Transverse colon (tissue), 4 donors: Measurements from ENCODE around the gene MST1R. TPM values are rescaled to one million over a fixed set of nuclear protein-coding genes. Genes with fewer than 3 reads are reported as not detected.
"Not testable (repeated sequence)": the region's sequence is repeated elsewhere in the genome, so short reads cannot be mapped to it uniquely, and the experiment has no call there.

ENCODE experiments used
- DNase-seq: peaks from one replicate; pipeline ENCODE4 v3.0.0-alpha.2; 2019
- H3K27ac ChIP-seq, 4 donors: fragments of 200-600 bp; sonication (generic); 2 replicates each; pipeline ENCODE4 v1.5.1; 2016 to 2018; ENCODE audit warnings: inconsistent platforms in 4 of 4
- H3K27me3 ChIP-seq: fragments of 200-600 bp; sonication (generic); 2 replicates; pipeline ENCODE4 v1.5.1; 2017; ENCODE audit warnings: inconsistent platforms
- H3K36me3 ChIP-seq, 4 donors: fragments of 200-600 bp; sonication (generic); 2 replicates each; pipeline ENCODE4 v1.5.1; 2017 to 2019; ENCODE audit warnings: inconsistent platforms in 4 of 4
- H3K4me1 ChIP-seq, 4 donors: fragments of 200-600 bp; sonication (generic); 2 replicates each; pipeline ENCODE4 v1.5.1; 2017 to 2020; ENCODE audit warnings: inconsistent platforms in 4 of 4
- H3K4me3 ChIP-seq, 4 donors: fragments of 200-600 bp; sonication (generic); 1 replicate in 1 of 4; 2 replicates in 3 of 4; pipeline versions ENCODE4 v1.5.1 to v1.6.1; 2017 to 2019; ENCODE audit warnings: inconsistent platforms in 4 of 4
- H3K9me3 ChIP-seq, 2 donors: fragments of 200-600 bp; sonication (generic); 2 replicates each; pipeline ENCODE4 v1.5.1; 2017 to 2019; ENCODE audit warnings: inconsistent platforms in 2 of 2
- EP300 ChIP-seq: sonication (generic); formaldehyde crosslinking; IDR thresholded peaks from one replicate; pipeline ENCODE4 v1.6.1; 2017; ENCODE audit warnings: antibody characterized with exemption, low read depth
- POLR2A ChIP-seq: fragments of 450-650 bp; IDR thresholded peaks from one replicate; pipeline ENCODE4 v1.6.1; 2016; ENCODE audit warnings: antibody characterized with exemption, mild to moderate bottlenecking, moderate library complexity
- POLR2AphosphoS5 ChIP-seq, 3 donors: sonication (generic); formaldehyde crosslinking; IDR thresholded peaks; one replicate each; pipeline ENCODE4 v1.6.1; 2016; ENCODE audit warnings: antibody characterized with exemption in 3 of 3
- WGBS, 2 donors: methylation state at CpG; one replicate each; pipeline ENCODE4 v1.1.5; 2018; ENCODE audit warnings: low coverage in 1 of 2; 5-methylcytosine and 5-hydroxymethylcytosine counted together
- in situ Hi-C, 4 donors: fragments of 200-750 bp; cut with MboI; loops; one replicate each; pipeline versions ENCODE4 v1.15.0 to v1.15.1; 2017; ENCODE audit warnings: low sequenced_read_pairs in 3 of 4, low pct_ligation_motif_present in 1 of 4, low pct_unique_long_range_greater_than_20kb in 1 of 4
- intact Hi-C: fragments of 100-400 bp; cut with DNase I; formaldehyde crosslinking; loops from one replicate; pipeline ENCODE4 v1.15.1; 2023; ENCODE audit warnings: low total_unique reads
- total RNA-seq, 4 donors: library from RNA; depleted of rRNA; stranded (reverse); fragments of >200 nt; gene quantifications; one replicate each; pipeline ENCODE4 v1.1.0, GENCODE V29; 2016
- TF ChIP-seq, protein P1 (sequence below), 5 experiments: fragments of 200-600 bp in 3 of 5; fragments of 450-650 bp in 2 of 5; sonication (generic) in 3 of 5; IDR thresholded peaks; 1 replicate in 2 of 5; 2 replicates in 3 of 5; pipeline ENCODE4 v1.5.1; 2016 to 2017; ENCODE audit warnings: antibody characterized with exemption in 5 of 5, inconsistent platforms in 3 of 5, mild to moderate bottlenecking in 2 of 5, moderate library complexity in 1 of 5

MST1R gene
- total RNA-seq, 4 donors from 2014 or later, result 92.8 to 323 (median 138) TPM

DNA sequence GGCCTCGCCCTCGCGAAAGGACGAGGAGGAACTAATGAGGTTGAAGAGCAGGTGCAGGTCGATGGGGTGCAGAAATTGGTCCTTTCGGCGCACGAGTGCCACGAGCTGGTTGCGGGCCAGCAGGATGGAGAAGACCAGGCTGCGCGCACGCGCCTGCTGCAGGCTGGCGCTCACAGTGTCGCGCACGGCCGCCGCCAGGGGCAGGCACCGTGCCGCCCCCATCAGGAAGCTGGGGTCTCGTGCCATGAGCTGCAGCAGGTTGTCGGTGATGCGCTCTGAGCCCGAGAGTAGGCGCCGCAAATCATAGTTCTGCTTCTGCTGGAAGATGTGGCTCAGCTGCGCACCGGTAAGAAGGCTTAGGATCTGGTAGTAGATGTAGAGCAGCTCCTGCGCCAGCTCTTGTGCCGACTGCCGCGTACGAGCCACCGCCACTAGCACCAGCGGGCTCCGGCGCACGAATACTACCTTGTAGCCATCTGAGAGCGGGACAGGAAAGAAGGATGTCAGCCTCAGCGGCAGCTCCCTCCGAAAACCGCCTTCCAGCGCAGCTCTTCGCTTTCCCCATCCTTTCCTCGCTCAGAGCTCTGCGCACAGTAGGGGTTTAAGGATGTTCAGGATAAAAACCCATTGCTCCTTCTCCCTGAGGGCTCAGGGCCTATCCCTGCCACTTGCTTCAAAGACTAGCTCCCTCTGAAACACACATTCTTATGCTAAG, 6.9 kb upstream of the MST1R start:
- Histone ChIP-seq H3K27ac (no peak overlapping the region), H3K4me1 (peaks cover 8 to 18% (median 13%) of the 10 kb centered on the region in 4 donors), H3K27me3 (no peaks in the 10 kb centered on the region), H3K4me3 (no peak overlapping the region), H3K9me3 (no peaks in the 10 kb centered on the region), H3K36me3 (peaks cover 0 to 10% (median 0%) of the 10 kb centered on the region in 4 donors)
- TF ChIP-seq, protein P1, sequence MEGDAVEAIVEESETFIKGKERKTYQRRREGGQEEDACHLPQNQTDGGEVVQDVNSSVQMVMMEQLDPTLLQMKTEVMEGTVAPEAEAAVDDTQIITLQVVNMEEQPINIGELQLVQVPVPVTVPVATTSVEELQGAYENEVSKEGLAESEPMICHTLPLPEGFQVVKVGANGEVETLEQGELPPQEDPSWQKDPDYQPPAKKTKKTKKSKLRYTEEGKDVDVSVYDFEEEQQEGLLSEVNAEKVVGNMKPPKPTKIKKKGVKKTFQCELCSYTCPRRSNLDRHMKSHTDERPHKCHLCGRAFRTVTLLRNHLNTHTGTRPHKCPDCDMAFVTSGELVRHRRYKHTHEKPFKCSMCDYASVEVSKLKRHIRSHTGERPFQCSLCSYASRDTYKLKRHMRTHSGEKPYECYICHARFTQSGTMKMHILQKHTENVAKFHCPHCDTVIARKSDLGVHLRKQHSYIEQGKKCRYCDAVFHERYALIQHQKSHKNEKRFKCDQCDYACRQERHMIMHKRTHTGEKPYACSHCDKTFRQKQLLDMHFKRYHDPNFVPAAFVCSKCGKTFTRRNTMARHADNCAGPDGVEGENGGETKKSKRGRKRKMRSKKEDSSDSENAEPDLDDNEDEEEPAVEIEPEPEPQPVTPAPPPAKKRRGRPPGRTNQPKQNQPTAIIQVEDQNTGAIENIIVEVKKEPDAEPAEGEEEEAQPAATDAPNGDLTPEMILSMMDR (IDR thresholded peaks at IDR 0.05), result no peak
- TF ChIP-seq POLR2A, result no peak
- no peak for TF ChIP-seq EP300
- no peak for TF ChIP-seq POLR2AphosphoS5 (IDR thresholded peaks at IDR 0.05)
- 84 to 91% methylated on average over 16 to 38 of the region's 48 CpGs for WGBS, 2 donors
- in situ Hi-C loops, result no loop called here
- intact Hi-C loops, result no loop called here
- DNase-seq, result no peak

DNA sequence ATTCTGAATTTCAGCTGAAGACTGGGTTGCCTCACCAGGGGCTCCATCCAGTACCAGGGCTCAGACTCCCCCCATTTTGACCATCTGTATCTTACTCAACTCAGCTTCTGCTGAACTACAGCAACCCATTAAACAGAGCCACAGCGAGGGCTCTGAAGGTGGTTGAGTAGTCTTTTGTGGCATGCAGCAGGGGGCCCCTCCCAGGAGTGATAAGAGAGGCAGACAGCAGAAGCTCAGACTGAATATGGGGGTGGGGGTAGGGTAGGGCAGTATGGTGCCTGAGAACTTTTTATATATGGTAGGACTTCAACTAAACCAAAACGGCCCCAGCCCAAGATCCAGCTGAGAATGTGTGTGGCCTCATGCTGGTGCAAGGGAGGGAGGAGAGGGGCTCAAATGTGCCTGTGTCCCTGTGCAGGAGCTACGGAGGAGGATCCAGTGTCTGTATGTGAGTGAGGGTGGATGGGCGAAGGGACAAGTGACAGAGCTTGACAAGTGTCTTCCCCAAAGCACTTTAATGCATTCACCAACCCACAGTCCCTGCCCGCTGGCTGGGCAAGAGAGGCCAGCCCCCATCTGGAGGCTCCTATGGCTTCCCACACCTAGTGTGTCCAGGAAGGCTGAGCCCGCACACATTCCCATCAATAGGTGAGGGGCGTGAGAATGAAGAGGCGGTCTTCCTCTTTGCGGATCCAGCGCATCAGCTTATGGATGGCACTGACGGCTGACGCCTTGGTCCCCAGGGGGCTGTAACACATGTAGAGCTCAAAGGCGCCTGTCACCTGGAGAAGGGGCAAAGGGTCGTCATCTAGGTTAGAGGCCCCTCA, 4.9 kb upstream of the MST1R start:
- Histone ChIP-seq H3K4me3 (no peak overlapping the region), H3K27ac (no peak overlapping the region), H3K27me3 (no peaks in the 10 kb centered on the region), H3K36me3 (peaks cover 0 to 10% (median 0%) of the 10 kb centered on the region in 4 donors), H3K4me1 (peaks cover 20 to 36% (median 29%) of the 10 kb centered on the region in 4 donors), H3K9me3 (no peaks in the 10 kb centered on the region)
- 75 to 94% methylated on average over 2 to 14 of the region's 14 CpGs for WGBS, 2 donors
- intact Hi-C loops, result loop anchor here (10.0 kb wide), 1 partner anchor 204 kb away; no protein-coding TSS in a partner anchor
- no peak for TF ChIP-seq EP300
- TF ChIP-seq, protein P1 (IDR thresholded peaks at IDR 0.05), result no peak
- TF ChIP-seq POLR2AphosphoS5 (IDR thresholded peaks at IDR 0.05), result no peak
- in situ Hi-C loops, result no loop called here
- no peak for DNase-seq

DNA sequence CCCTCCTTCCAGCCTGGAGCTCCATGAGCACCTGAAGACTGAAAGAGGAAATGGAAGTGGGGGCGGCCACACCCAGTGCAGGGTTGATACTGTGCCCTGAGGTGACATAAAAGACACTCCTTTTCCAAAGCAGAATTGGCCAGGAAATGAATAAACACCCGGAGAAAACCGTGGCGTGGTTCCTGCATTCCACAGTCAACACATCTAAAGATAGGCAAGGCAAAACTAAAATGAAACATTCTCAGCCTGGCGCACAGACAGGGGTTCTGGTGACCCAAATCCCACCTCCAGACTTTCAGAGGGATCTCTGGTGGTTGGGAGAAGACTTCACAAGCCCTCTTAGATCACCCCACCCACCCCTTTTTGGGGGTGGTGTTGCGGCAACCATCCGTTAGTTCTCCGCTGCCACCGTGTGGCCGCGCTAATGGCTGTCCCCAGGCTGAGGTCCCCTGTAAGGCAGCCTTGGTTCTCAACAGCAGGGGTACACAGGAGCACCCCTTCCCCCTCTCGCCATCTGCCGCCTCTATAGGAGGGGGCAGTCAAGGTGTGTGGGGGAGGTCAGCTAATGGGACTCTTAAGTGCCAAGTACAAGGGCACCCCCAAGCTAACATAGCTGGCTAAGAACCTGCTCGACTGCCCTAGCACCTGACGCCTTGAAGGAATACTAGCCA, 2.5 kb upstream of the MST1R start:
- Histone ChIP-seq H3K9me3 (no peaks in the 10 kb centered on the region), H3K27ac (peak overlapping the region; percentile 83 to 86 (median 85)), H3K4me1 (peaks cover 23 to 56% (median 51%) of the 10 kb centered on the region in 4 donors), H3K27me3 (no peaks in the 10 kb centered on the region), H3K4me3 (peak overlapping the region in 3 of 4 donors; percentile 16 to 39 (median 23)), H3K36me3 (peaks cover 0 to 10% (median 0%) of the 10 kb centered on the region in 4 donors)
- DNase-seq, result peak; percentile 87
- intact Hi-C loops (loop anchor here (10.0 kb wide), 1 partner anchor 201 kb away; no protein-coding TSS in a partner anchor), in situ Hi-C loops (no loop called here)
- WGBS, 2 donors, result 14% methylated on average over 14 of the region's 15 CpGs; no CpG with 5 or more reads in 1 of the 2 donors
- TF ChIP-seq POLR2A, result no peak
- TF ChIP-seq, protein P1 (IDR thresholded peaks at IDR 0.05), result peak; percentile 61 to 85 (median 67)
- TF ChIP-seq POLR2AphosphoS5 (IDR thresholded peaks at IDR 0.05), result peak; percentile 46 to 89 (median 71)
- TF ChIP-seq EP300, result no peak

DNA sequence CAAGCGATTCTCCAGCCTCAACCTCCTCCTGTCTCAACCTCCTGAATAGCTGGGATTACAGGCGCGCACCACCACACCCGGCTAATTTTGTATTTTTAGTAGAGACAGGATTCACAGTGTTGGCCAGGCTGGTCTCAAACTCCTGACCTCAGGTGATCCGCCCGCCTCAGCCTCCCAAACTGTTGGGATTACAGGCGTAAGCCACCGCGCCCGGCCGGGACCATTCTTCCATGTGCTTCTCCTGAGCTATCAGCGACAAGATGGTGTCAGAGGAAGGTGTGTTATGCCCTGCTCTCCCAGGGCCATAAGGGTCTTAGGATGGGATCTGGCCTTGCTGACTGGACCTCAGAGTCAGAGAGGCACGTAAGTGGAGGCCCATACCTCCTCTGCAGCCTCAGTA, 775 bp upstream of the MST1R start:
- in situ Hi-C loops, H3K9me3 ChIP-seq, H3K36me3 ChIP-seq, DNase-seq, H3K27me3 ChIP-seq: not testable (repeated sequence)
- Histone ChIP-seq H3K4me1 (peaks cover 29 to 73% (median 66%) of the 10 kb centered on the region in 4 donors), H3K4me3 (peak overlapping the region in 1 of 4 donors; percentile 50), H3K27ac (peak overlapping the region; percentile 83 to 86 (median 85))
- 97% methylated on average over 13 of the region's 13 CpGs; no CpG with 5 or more reads in 1 of the 2 donors for WGBS, 2 donors
- intact Hi-C loops, result loop anchor here (10.0 kb wide), 1 partner anchor 200 kb away; no protein-coding TSS in a partner anchor
